Ovary (tissue), 9 donors: ENCODE results near the gene ANKRD33B. TPM values are rescaled to one million over a fixed set of nuclear protein-coding genes. Genes with fewer than 3 reads are reported as not detected.

Source experiments
- DNase-seq, 5 donors: peaks; one replicate each; pipeline ENCODE4 v3.0.0-alpha.2; 2019 to 2020
- H3K27ac ChIP-seq, 2 donors: fragments of 200-600 bp; one replicate each; pipeline versions ENCODE4 v1.5.1 to v1.8.0; 2019 to 2022
- H3K27me3 ChIP-seq: fragments of 200-600 bp; one replicate; pipeline ENCODE4 v1.8.0; 2022
- H3K36me3 ChIP-seq: fragments of 200-600 bp; sonication (generic); one replicate; pipeline ENCODE4 v1.5.1; 2019
- H3K4me1 ChIP-seq: one replicate; pipeline ENCODE4 v1.8.1; 2013; ENCODE audit warnings: mild to moderate bottlenecking, moderate library complexity; ENCODE audit not compliant: insufficient read depth
- H3K4me3 ChIP-seq: fragments of 200-600 bp; sonication (generic); one replicate; pipeline ENCODE4 v1.5.1; 2017
- H3K9me3 ChIP-seq, 2 donors: fragments of 200-600 bp in 1 of 2; sonication (generic) in 1 of 2; one replicate each; pipeline versions ENCODE4 v1.5.1 to v1.8.1; 2013 to 2019; ENCODE audit warnings: mild to moderate bottlenecking in 1 of 2, moderate library complexity in 1 of 2
- CTCF ChIP-seq, 3 donors: fragments of 450-650 bp in 2 of 3; fragments of 200-600 bp in 1 of 3; IDR thresholded peaks; one replicate each; pipeline versions ENCODE4 v1.5.1 to v1.8.0; 2016 to 2022; ENCODE audit warnings: antibody characterized with exemption in 3 of 3, mild to moderate bottlenecking in 1 of 3
- EP300 ChIP-seq: sonication (generic); formaldehyde crosslinking; IDR thresholded peaks from one replicate; pipeline ENCODE4 v1.6.1; 2017; ENCODE audit warnings: antibody characterized with exemption
- POLR2A ChIP-seq: fragments of 450-650 bp; IDR thresholded peaks from one replicate; pipeline ENCODE4 v1.6.1; 2017; ENCODE audit warnings: antibody characterized with exemption, mild to moderate bottlenecking, moderate library complexity
- WGBS, 3 donors: extraction: QIAGEN DNeasy Blood & Tissue Kit in 1 of 3; methylation state at CpG; one replicate each; pipeline versions ENCODE4 v1.1.5 to v1.1.7; 2013 to 2017; 5-methylcytosine and 5-hydroxymethylcytosine counted together
- intact Hi-C, 4 donors: fragments of 100-400 bp; cut with DNase I; formaldehyde crosslinking; loops; one replicate each; pipeline versions ENCODE4 v1.11.0 to v1.15.1; 2022 to 2023
- polyA plus RNA-seq, 2 donors: library from polyadenylated mRNA; stranded (reverse); fragments of 200-250 nt in 1 of 2; fragments of 350-450 nt in 1 of 2; fragmentation: Illumina TruSeq in 1 of 2; extraction: RNeasy Lipid Tissue Mini Kit (QIAGEN cat#74804) in 1 of 2; gene quantifications; one replicate each; pipeline ENCODE4 v1.2.3, GENCODE V29; 2013 to 2014
- total RNA-seq, 7 donors: library from RNA; depleted of rRNA in 2 of 7; stranded (reverse); fragments of >200 nt in 2 of 7; fragmentation: NEBNext Ultra II Directional in 3 of 7; extraction: Animal tissue kit (Norgen Biotek cat#: 25700) in 3 of 7; gene quantifications; one replicate each; pipeline versions ENCODE4 v1.1.0 to v1.2.4, GENCODE V29; 2016 to 2023
- donor health status: DM: no; HTN: no; CAD: no; lungs with moderate emphysema.
- donor health status: DM: no; HTN: no; CAD: no.
- donor health status: Bipolar disorder and iron deficiency.
- donor health status: DM: yes; HTN: yes; CAD: no.
- donor health status: DM: no; HTN: no; CAD: no.
- donor health status: DM: yes; HTN: yes; CAD: no.

ANKRD33B gene
- total and polyA plus RNA-seq, 9 donors = 0.65 to 13.3 (median 1.9) TPM

GRCh38 chr5:10542055-10542550 lies 21.8 kb upstream of the ANKRD33B start:
- intact Hi-C loops = no loop called here
- no peak for TF ChIP-seq CTCF (IDR thresholded peaks at IDR 0.05)
- TF ChIP-seq POLR2A = no peak
- TF ChIP-seq EP300 = no peak
- H3K4me3 ChIP-seq = no peak overlapping the region
- no peaks in the 10 kb centered on the region for H3K4me1 ChIP-seq
- no peaks in the 10 kb centered on the region for H3K36me3 ChIP-seq
- 62 to 78% (median 70%) methylated on average over 2 of the region's 2 CpGs for WGBS, 3 donors
- no peak overlapping the region for H3K27ac ChIP-seq
- H3K27me3 ChIP-seq = no peaks in the 10 kb centered on the region
- H3K9me3 ChIP-seq = no peaks in the 10 kb centered on the region
- no peak for DNase-seq

- intact Hi-C loops = no loop called here
- no peaks in the 10 kb centered on the region for H3K27me3 ChIP-seq
- 77 to 79% (median 78%) methylated on average over 7 of the region's 7 CpGs for WGBS, 3 donors
- TF ChIP-seq CTCF (IDR thresholded peaks at IDR 0.05) (no peak), POLR2A (no peak), EP300 (no peak)
- H3K4me3 ChIP-seq = no peak overlapping the region
- H3K27ac ChIP-seq = no peak overlapping the region
- DNase-seq = no peak
- H3K4me1 ChIP-seq = no peaks in the 10 kb centered on the region
- no peaks in the 10 kb centered on the region for H3K36me3 ChIP-seq
- no peaks in the 10 kb centered on the region for H3K9me3 ChIP-seq
Observed at GRCh38 chr5:10543585-10544040, 20.3 kb upstream of the ANKRD33B start.

GRCh38 chr5:10545084-10545483 lies 18.8 kb upstream of the ANKRD33B start:
- 76 to 86% (median 83%) methylated on average over 8 of the region's 8 CpGs for WGBS, 3 donors
- intact Hi-C loops = no loop called here
- no peaks in the 10 kb centered on the region for H3K4me1 ChIP-seq
- H3K27ac ChIP-seq = no peak overlapping the region
- H3K27me3 ChIP-seq = no peaks in the 10 kb centered on the region
- H3K9me3 ChIP-seq = no peaks in the 10 kb centered on the region
- H3K36me3 ChIP-seq = no peaks in the 10 kb centered on the region
- no peak overlapping the region for H3K4me3 ChIP-seq
- DNase-seq = no peak
- TF ChIP-seq CTCF (IDR thresholded peaks at IDR 0.05) (no peak), EP300 (no peak), POLR2A (no peak)

GRCh38 chr5:10546186-10546585 lies 17.7 kb upstream of the ANKRD33B start:
- 50 to 60% (median 59%) methylated on average over 7 of the region's 7 CpGs for WGBS, 3 donors
- TF ChIP-seq EP300 = no peak
- TF ChIP-seq POLR2A = no peak
- TF ChIP-seq CTCF (IDR thresholded peaks at IDR 0.05) = no peak
- Histone ChIP-seq H3K27me3 (no peaks in the 10 kb centered on the region), H3K27ac (no peak overlapping the region), H3K4me1 (no peaks in the 10 kb centered on the region), H3K9me3 (no peaks in the 10 kb centered on the region), H3K36me3 (no peaks in the 10 kb centered on the region), H3K4me3 (no peak overlapping the region)
- no peak for DNase-seq
- intact Hi-C loops = no loop called here
